NCI-H345 treated with DMSO at 0.1 percent for 48 hours (cell line): ENCODE measurements around the gene NEK6.

Experiments
- DNase-seq: peaks from one replicate; lab custom pipeline; 2025; ENCODE audit not compliant: unreplicated experiment; lab: John Stamatoyannopoulos, UW

Gene NEK6

GRCh38 chr9:124277420-124277819 lies 19.7 kb downstream of the NEK6 start:
- DNase-seq: no peak

- no peak for DNase-seq
These were observed 20.3 kb downstream of the NEK6 start for GRCh38 chr9:124278054-124278540.

GRCh38 chr9:124279531-124280175 lies 21.9 kb downstream of the NEK6 start:
- no peak for DNase-seq

- DNase-seq: no peak
These were observed 22.5 kb downstream of the NEK6 start for GRCh38 chr9:124280176-124280691.

GRCh38 chr9:124281931-124282371 lies 24.2 kb downstream of the NEK6 start:
- no peak for DNase-seq

- no peak for DNase-seq
These were observed 24.9 kb downstream of the NEK6 start for GRCh38 chr9:124282442-124283227.

- no peak for DNase-seq
These were observed 25.6 kb downstream of the NEK6 start for GRCh38 chr9:124283228-124283814.

GRCh38 chr9:124284237-124284831 lies 26.6 kb downstream of the NEK6 start:
- DNase-seq: no peak

- DNase-seq: no peak
These were observed 27.2 kb downstream of the NEK6 start for GRCh38 chr9:124284940-124285441.

- DNase-seq: no peak
These were observed 27.7 kb downstream of the NEK6 start for GRCh38 chr9:124285490-124285889.

- no peak for DNase-seq
These were observed 28.1 kb downstream of the NEK6 start for GRCh38 chr9:124285903-124286291.

- no peak for DNase-seq
These were observed 28.7 kb downstream of the NEK6 start for GRCh38 chr9:124286292-124286931.

- no peak for DNase-seq
These were observed 32.4 kb downstream of the NEK6 start for GRCh38 chr9:124290053-124290591.

GRCh38 chr9:124290743-124291554 lies 33.2 kb downstream of the NEK6 start:
- DNase-seq: no peak

- DNase-seq: no peak
These were observed 34.1 kb downstream of the NEK6 start for GRCh38 chr9:124291801-124292396.

- DNase-seq: no peak
These were observed 35.2 kb downstream of the NEK6 start for GRCh38 chr9:124292696-124293593.

- no peak for DNase-seq
These were observed 36.2 kb downstream of the NEK6 start for GRCh38 chr9:124293718-124294506.
